HepG2 (cell line): ENCODE results near the gene FHIT. TPM values are rescaled to one million over a fixed set of nuclear protein-coding genes. Genes with fewer than 3 reads are reported as not detected.

Experiments used
- ATAC-seq: fragments of 200-7000 bp; cut with Tn5 transposase; 3 replicates; pipeline ENCODE4 v1.9.1; 2020; ENCODE audit warnings: mild to moderate bottlenecking, moderate library complexity
- BruUV-seq: library from RNA; stranded (reverse); fragments of 400-500 nt; replicated peaks from 2 replicates; lab custom pipeline; 2021; lab: Mats Ljungman, UMichigan
- CTCF ChIA-PET: fragments of 300-600 bp; formaldehyde crosslinking; extraction: SDS; loops from one replicate; lab custom pipeline; 2021; ENCODE audit warnings: low total read pairs, inconsistent platforms, low intra/inter-chr PET ratio; lab: Yijun Ruan, JAX
- POLR2A ChIA-PET: fragments of 350-600 bp; sonication (Branson Sonifier 250); formaldehyde crosslinking; loops from one replicate; lab custom pipeline; 2020; ENCODE audit warnings: antibody characterized with exemption, inconsistent platforms; lab: Yijun Ruan, JAX
- DNase-seq: peaks from one replicate; pipeline ENCODE4 v3.0.0-alpha.2; 2015; ENCODE audit warnings: low spot score
- FAIRE-seq: peaks from 3 replicates; lab custom pipeline; 2011; peaks lifted over from hg19 to GRCh38; lab: Jason Lieb, UNC
- H2AFZ ChIP-seq: one replicate; pipeline ENCODE4 v1.6.1; 2011; ENCODE audit warnings: low read length, inconsistent platforms
- H3K27ac ChIP-seq: fragments of 300-600 bp; 3 replicates; pipeline ENCODE4 v1.8.0; 2011; ENCODE audit warnings: mixed run types, mild to moderate bottlenecking, mixed read lengths, low read length, inconsistent platforms; ENCODE audit not compliant: insufficient read depth; ENCODE audit errors: extremely low read length
- H3K27me3 ChIP-seq, 2 experiments: fragments of 200-600 bp in 1 of 2; 2 replicates in 1 of 2; 3 replicates in 1 of 2; pipeline versions ENCODE4 v1.6.0 to v1.8.0; 2011; ENCODE audit warnings: low read length in 2 of 2, mild to moderate bottlenecking in 2 of 2, moderate library complexity in 2 of 2, inconsistent platforms in 1 of 2; ENCODE audit not compliant: insufficient read depth in 2 of 2, control insufficient read depth in 1 of 2
- H3K36me3 ChIP-seq, 2 experiments: fragments of 200-600 bp in 1 of 2; replicated peaks in 1 of 2; 2 replicates in 1 of 2; 3 replicates in 1 of 2; pipeline versions ENCODE4 v1.5.1 to v1.8.0; 2011; ENCODE audit warnings: low read length in 2 of 2, inconsistent platforms in 1 of 2; ENCODE audit not compliant: insufficient read depth in 2 of 2, control insufficient read depth in 1 of 2
- H3K4me1 ChIP-seq: 2 replicates; pipeline ENCODE4 v1.5.1; 2012; ENCODE audit warnings: low read length, inconsistent platforms; ENCODE audit not compliant: insufficient read depth
- H3K4me2 ChIP-seq: 2 replicates; pipeline ENCODE4 v1.6.0; 2011; ENCODE audit warnings: low read depth, low read length, inconsistent platforms
- H3K4me3 ChIP-seq, 3 experiments: fragments of 200-600 bp in 1 of 3; sonication (generic), shearing (Covaris generic) in 1 of 3; replicated peaks in 1 of 3; 2 replicates each; pipeline ENCODE4 v1.5.1; 2011 to 2016; ENCODE audit warnings: low read length in 3 of 3, inconsistent platforms in 2 of 3, low read depth in 2 of 3, mild to moderate bottlenecking in 2 of 3, control low read depth in 1 of 3, mixed read lengths in 1 of 3; ENCODE audit not compliant: insufficient read depth in 1 of 3
- H3K79me2 ChIP-seq: one replicate; pipeline ENCODE4 v1.6.1; 2011; ENCODE audit warnings: low read length, inconsistent platforms; ENCODE audit not compliant: insufficient read depth
- H3K9ac ChIP-seq: 2 replicates; pipeline ENCODE4 v1.6.0; 2011; ENCODE audit warnings: mild to moderate bottlenecking, low read depth, low read length, inconsistent platforms; ENCODE audit not compliant: insufficient read depth
- H3K9me3 ChIP-seq: 2 replicates; pipeline ENCODE4 v1.5.1; 2012; ENCODE audit warnings: mild to moderate bottlenecking, low read length
- H4K20me1 ChIP-seq: 2 replicates; pipeline ENCODE4 v1.6.0; 2011; ENCODE audit warnings: inconsistent platforms, mild to moderate bottlenecking, low read length, moderate library complexity; ENCODE audit not compliant: insufficient read depth
- BATF2 ChIP-seq: sonication (generic); formaldehyde crosslinking; IDR thresholded peaks from 2 replicates; pipeline ENCODE4 v1.8.0; 2022; ENCODE audit warnings: mild to moderate bottlenecking, missing genetic modification reagents, moderate library complexity
- CBX1 ChIP-seq: IDR thresholded peaks from one replicate; pipeline ENCODE4 v1.6.1; 2016; ENCODE audit warnings: antibody characterized with exemption, low read depth
- GZF1 ChIP-seq: sonication (generic); formaldehyde crosslinking; IDR thresholded peaks from 2 replicates; pipeline ENCODE4 v1.5.1; 2020; ENCODE audit warnings: mild to moderate bottlenecking, missing genetic modification reagents
- KLF11 ChIP-seq: IDR thresholded peaks from 2 replicates; pipeline ENCODE4 v1.6.1; 2016; ENCODE audit warnings: missing compliant biosample characterization
- PHF8 ChIP-seq: sonication (generic); formaldehyde crosslinking; IDR thresholded peaks from 2 replicates; pipeline ENCODE4 v1.5.0; 2020; ENCODE audit warnings: missing genetic modification reagents
- PPARG ChIP-seq: conservative IDR thresholded peaks from 2 replicates; pipeline ENCODE4 v1.6.1; 2016; ENCODE audit warnings: missing biosample characterization, missing genetic modification reagents
- RORA ChIP-seq: sonication (generic); formaldehyde crosslinking; IDR thresholded peaks from 2 replicates; pipeline ENCODE4 v1.5.0; 2020; ENCODE audit warnings: mild to moderate bottlenecking, missing genetic modification reagents, moderate library complexity
- SMARCC2 ChIP-seq: fragments of 450-650 bp; IDR thresholded peaks from 2 replicates; pipeline ENCODE4 v1.6.1; 2017; ENCODE audit warnings: antibody characterized with exemption, mild to moderate bottlenecking
- THAP11 ChIP-seq: IDR thresholded peaks from 2 replicates; pipeline ENCODE4 v1.6.1; 2016; ENCODE audit warnings: missing biosample characterization, missing genetic modification reagents
- ZNF10 ChIP-seq: sonication (generic); formaldehyde crosslinking; IDR thresholded peaks from 2 replicates; pipeline ENCODE4 v1.4.0; 2020; ENCODE audit warnings: mild to moderate bottlenecking, low read depth, missing genetic modification reagents, borderline replicate concordance
- ZNF572 ChIP-seq: sonication (generic); formaldehyde crosslinking; IDR thresholded peaks from 2 replicates; pipeline ENCODE4 v1.5.1; 2020; ENCODE audit warnings: mild to moderate bottlenecking, missing genetic modification reagents
- ZNF639 ChIP-seq: conservative IDR thresholded peaks from 2 replicates; pipeline ENCODE4 v1.6.1; 2018; ENCODE audit warnings: missing genetic modification reagents
- ZNF674 ChIP-seq: sonication (generic); formaldehyde crosslinking; IDR thresholded peaks from 2 replicates; pipeline ENCODE4 v1.5.0; 2020; ENCODE audit warnings: low read depth, mild to moderate bottlenecking, missing genetic modification reagents
- ZNF878 ChIP-seq: sonication (generic); formaldehyde crosslinking; IDR thresholded peaks from 2 replicates; pipeline ENCODE4 v1.8.1; 2023; ENCODE audit warnings: mild to moderate bottlenecking, missing genetic modification reagents, moderate library complexity
- WGBS: methylation state at CpG from one replicate; pipeline ENCODE4 v1.1.6; 2017; ENCODE audit warnings: low lambda C conversion rate; 5-methylcytosine and 5-hydroxymethylcytosine counted together
- in situ Hi-C: cut with HindIII; loops from 2 replicates; pipeline ENCODE4 v1.10.0; 2017; ENCODE audit warnings: low pct_unique_long_range_greater_than_20kb; ENCODE audit not compliant: extremely low pct_ligation_motif_present
- intact Hi-C: fragments of 100-400 bp; cut with micrococcal nuclease; formaldehyde crosslinking; loops from one replicate; pipeline ENCODE4 v1.10.0; 2022; ENCODE audit not compliant: unreplicated experiment
- polyA plus RNA-seq, 8 experiments: library from polyadenylated mRNA; depleted of rRNA in 3 of 8; stranded (reverse) in 7 of 8; unstranded in 1 of 8; fragments of >200 nt; fragmentation: Illumina TruSeq in 4 of 8; extraction: Trizol in 4 of 8; gene quantifications; 2 replicates each; pipeline versions ENCODE4 v1.2.1 to v1.2.3, GENCODE V29; 2011 to 2016; ENCODE audit warnings: low read depth in 4 of 8, missing spikeins in 1 of 8, mixed read lengths in 1 of 8; ENCODE audit not compliant: insufficient read depth in 1 of 8
- total RNA-seq, 5 experiments: library from RNA; depleted of rRNA; stranded (reverse); fragments of >200 nt; fragmentation: Illumina TruSeq; extraction: Trizol; gene quantifications; 2 replicates each; pipeline ENCODE4 v1.2.3, GENCODE V29; 2016; ENCODE audit warnings: low read depth in 1 of 5

FHIT gene
- total and polyA plus RNA-seq, 2 of the 13 experiments (the other 11 are each of a cell fraction or from before 2014, with no cell fraction given), result 4.0 to 4.6 TPM

DNA sequence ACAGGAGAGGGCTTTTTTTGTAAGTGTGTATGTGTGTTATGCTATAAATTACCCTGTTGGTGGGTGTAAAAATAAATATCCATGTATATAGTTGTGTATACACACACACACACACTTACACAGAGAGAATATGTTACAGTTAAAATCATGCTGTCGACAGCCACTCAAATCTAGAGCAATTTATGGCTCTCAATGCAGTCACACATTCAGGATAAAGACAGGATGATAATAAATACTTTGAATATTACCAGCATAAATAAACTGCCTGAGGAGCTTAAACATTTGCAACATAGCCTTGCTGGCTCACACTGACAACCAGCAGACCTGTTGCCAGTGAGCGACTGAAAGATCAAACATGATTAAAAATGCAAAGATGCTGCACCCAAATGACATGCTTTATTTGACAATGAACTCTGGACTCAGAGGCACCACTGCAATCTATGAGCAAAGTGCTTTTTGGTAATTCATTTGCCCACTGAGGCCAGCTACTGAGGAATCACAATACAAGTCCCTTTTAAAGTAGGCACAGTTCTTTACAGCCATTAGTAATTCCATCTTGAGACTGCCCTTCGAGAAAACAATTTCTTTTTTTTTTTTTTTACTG is 458.9 kb downstream of the FHIT start:
- TF ChIP-seq ZNF10 (no peak), ZNF639 (CRISPR knock-in tag) (no peak), SMARCC2 (no peak), GZF1 (no peak), THAP11 (CRISPR knock-in tag) (no peak), KLF11 (no peak), ZNF572 (CRISPR knock-in tag) (no peak), BATF2 (CRISPR knock-in tag) (no peak), ZNF878 (CRISPR knock-in tag) (no peak), PPARG (CRISPR knock-in tag) (no peak), CBX1 (no peak), RORA (CRISPR knock-in tag) (no peak), ZNF674 (CRISPR knock-in tag) (no peak), PHF8 (CRISPR knock-in tag) (no peak)
- TF ChIP-seq, all 625 proteins: peak for 0
- H3K9ac ChIP-seq, result no peak overlapping the region
- ChIA-PET POLR2A (no interaction called here), CTCF (no interaction called here)
- DNase-seq (no peak), ATAC-seq (no peak; the same call in 2 of the 3 replicates), FAIRE-seq (no peak)
- no peaks in the 10 kb centered on the region for H4K20me1 ChIP-seq
- no peaks in the 10 kb centered on the region for H3K9me3 ChIP-seq
- no peaks in the 10 kb centered on the region for H3K36me3 ChIP-seq
- H3K27ac ChIP-seq, result no peak overlapping the region
- 25% methylated on average over 3 of the region's 3 CpGs for WGBS
- H3K27me3 ChIP-seq, result no peaks in the 10 kb centered on the region
- no peaks in the 10 kb centered on the region for H3K79me2 ChIP-seq
- in situ Hi-C loops (no loop called here), intact Hi-C loops (no loop called here)
- no peak overlapping the region for H3K4me2 ChIP-seq
- H2AFZ ChIP-seq, result no peak overlapping the region
- no TSS peak for BruUV-seq
- H3K4me1 ChIP-seq, result 0 out of 2 replicates have a peak, but pooled peaks cover 7% of the 10 kb centered on the region
- no peak overlapping the region for H3K4me3 ChIP-seq
